ENCODE data around the gene MRM1. TPM values are rescaled to one million over a fixed set of nuclear protein-coding genes. Genes with fewer than 3 reads are reported as not detected.

The MRM1 gene
- polyA plus RNA-seq, 3 donors, result 0.82 to 2.3 (median 1.5) TPM

- TF ChIP-seq CTCF (IDR thresholded peaks at IDR 0.05), result no peak
- Mint-ChIP-seq H3K27ac (no peak overlapping the region), H3K9me3 (no peaks in the 10 kb centered on the region), H3K36me3 (peaks cover 71 to 90% of the 10 kb centered on the region in 2 donors), H3K4me1 (no peaks in the 10 kb centered on the region), H3K4me3 (no peak overlapping the region), H3K27me3 (ENCODE audit: low read depth in 3 of 3) (no peaks in the 10 kb centered on the region)
- Histone ChIP-seq H3K9ac (ENCODE audit: insufficient read depth, low read length, poor library complexity, severe bottlenecking) (no peak overlapping the region), H3K27me3 (ENCODE audit: control insufficient read depth in 2 of 2, insufficient read depth in 2 of 2, low read length in 2 of 2) (no peaks in the 10 kb centered on the region), H3K27ac (ENCODE audit: low read depth in 1 of 2, low read length in 2 of 2) (no peak overlapping the region), H3K4me2 (replicated peaks; ENCODE audit: extremely low read depth, low read length, poor library complexity, severe bottlenecking) (no peak overlapping the region), H4K20me1 (ENCODE audit: insufficient read depth, low read length) (peaks cover 89% of the 10 kb centered on the region), H3K36me3 (replicated peaks in 1 of 2; ENCODE audit: control insufficient read depth in 1 of 2, insufficient read depth in 2 of 2, low read length in 2 of 2) (peaks cover 74 to 94% of the 10 kb centered on the region in 2 donors), H3K4me1 (ENCODE audit: control insufficient read depth in 1 of 2, insufficient read depth in 2 of 2, low read length in 2 of 2) (no peaks in the 10 kb centered on the region), H3K4me3 (replicated peaks in 1 of 3; ENCODE audit: low read depth in 2 of 3, low read length in 3 of 3) (no peak overlapping the region), H3K79me2 (ENCODE audit: insufficient read depth, low read length) (peaks cover 80% of the 10 kb centered on the region), H2AFZ (ENCODE audit: insufficient read depth, low read depth, low read length, poor library complexity, severe bottlenecking) (no peak overlapping the region), H3K9me3 (replicated peaks in 1 of 2; ENCODE audit: control insufficient read depth in 1 of 2, insufficient read depth in 1 of 2, low read length in 2 of 2) (no peaks in the 10 kb centered on the region)
- DNase-seq, result no peak
- intact Hi-C loops (cut with micrococcal nuclease), result no loop called here
- WGBS (ENCODE audit: insufficient coverage), result 89% methylated on average over 1 of the region's 2 CpGs
These were observed 24.6 kb upstream of the MRM1 start for GRCh38 chr17:36576793-36577192.

GRCh38 chr17:36578671-36579070 lies 22.7 kb upstream of the MRM1 start:
- Histone ChIP-seq H3K4me1 (ENCODE audit: control insufficient read depth in 1 of 2, insufficient read depth in 2 of 2, low read length in 2 of 2) (no peaks in the 10 kb centered on the region), H3K9me3 (replicated peaks in 1 of 2; ENCODE audit: control insufficient read depth in 1 of 2, insufficient read depth in 1 of 2, low read length in 2 of 2) (no peaks in the 10 kb centered on the region), H3K27ac (ENCODE audit: low read depth in 1 of 2, low read length in 2 of 2) (no peak overlapping the region), H3K9ac (ENCODE audit: insufficient read depth, low read length, poor library complexity, severe bottlenecking) (no peak overlapping the region), H3K27me3 (ENCODE audit: control insufficient read depth in 2 of 2, insufficient read depth in 2 of 2, low read length in 2 of 2) (no peaks in the 10 kb centered on the region), H3K4me2 (replicated peaks; ENCODE audit: extremely low read depth, low read length, poor library complexity, severe bottlenecking) (no peak overlapping the region), H2AFZ (ENCODE audit: insufficient read depth, low read depth, low read length, poor library complexity, severe bottlenecking) (no peak overlapping the region), H3K4me3 (replicated peaks in 1 of 3; ENCODE audit: low read depth in 2 of 3, low read length in 3 of 3) (no peak overlapping the region), H3K79me2 (ENCODE audit: insufficient read depth, low read length) (peaks cover 73% of the 10 kb centered on the region), H4K20me1 (ENCODE audit: insufficient read depth, low read length) (peaks cover 88% of the 10 kb centered on the region), H3K36me3 (replicated peaks in 1 of 2; ENCODE audit: control insufficient read depth in 1 of 2, insufficient read depth in 2 of 2, low read length in 2 of 2) (peaks cover 79 to 92% of the 10 kb centered on the region in 2 donors)
- no peaks in the 10 kb centered on the region for H3K27me3 Mint-ChIP-seq (ENCODE audit: low read depth in 3 of 3)
- intact Hi-C loops (cut with micrococcal nuclease), result no loop called here
- H3K9me3 Mint-ChIP-seq, result no peaks in the 10 kb centered on the region
- H3K27ac Mint-ChIP-seq, result no peak overlapping the region
- no peak for TF ChIP-seq CTCF (IDR thresholded peaks at IDR 0.05)
- no peak overlapping the region for H3K4me3 Mint-ChIP-seq
- no peak for DNase-seq
- peaks cover 65 to 84% of the 10 kb centered on the region in 2 donors for H3K36me3 Mint-ChIP-seq
- H3K4me1 Mint-ChIP-seq, result no peaks in the 10 kb centered on the region
- no CpG with 5 or more reads among the region's 2 CpGs for WGBS (ENCODE audit: insufficient coverage)

Measured in CD14-positive monocyte (primary cell).